ENCODE data around the gene NRF1. TPM values are rescaled to one million over a fixed set of nuclear protein-coding genes. Genes with fewer than 3 reads are reported as not detected.
"Not testable (repeated sequence)": the region's sequence is repeated elsewhere in the genome, so short reads cannot be mapped to it uniquely, and the experiment has no call there.

Gene NRF1
- polyA plus RNA-seq, 1 experiment, result 10.3 TPM

- no peak overlapping the region for H3K4me3 ChIP-seq (ENCODE audit: low read depth, low read length)
- TF ChIP-seq CTCF (IDR thresholded peaks at IDR 0.05; ENCODE audit: low read depth, low read length), result no peak
- ChIA-PET POLR2A (no interaction called here), CTCF (interaction anchor here (1.1 kb wide), 1 partner anchor 15 kb away, joined by 4 read pairs; no protein-coding TSS in a partner anchor)
- no peak for DNase-seq (ENCODE audit: low read depth, low spot score)
- no peak overlapping the region for H3K27ac ChIP-seq (ENCODE audit: low read depth, low read length)
- no peaks in the 10 kb centered on the region for H3K27me3 ChIP-seq (ENCODE audit: control insufficient read depth, insufficient read depth, low read length)
- peaks cover 4% of the 10 kb centered on the region; the same call in 1 of the 2 replicates for H3K9me3 ChIP-seq (ENCODE audit: control insufficient read depth, insufficient read depth, low read length)
Measured at GRCh38 chr7:129650056-129650758, 38.7 kb downstream of the NRF1 start.

- Histone ChIP-seq H3K27ac (ENCODE audit: low read depth, low read length) (no peak overlapping the region), H3K27me3 (ENCODE audit: control insufficient read depth, insufficient read depth, low read length) (no peaks in the 10 kb centered on the region), H3K4me3 (ENCODE audit: low read depth, low read length) (no peak overlapping the region), H3K9me3 (ENCODE audit: control insufficient read depth, insufficient read depth, low read length) (no peaks in the 10 kb centered on the region)
- POLR2A ChIA-PET, result no interaction called here
- no peak for DNase-seq (ENCODE audit: low read depth, low spot score)
- CTCF ChIA-PET, result no interaction called here
- TF ChIP-seq CTCF (IDR thresholded peaks at IDR 0.05; ENCODE audit: low read depth, low read length), result no peak
Measured at GRCh38 chr7:129652914-129653313, 41.4 kb downstream of the NRF1 start.

GRCh38 chr7:129655811-129656210, 44.3 kb downstream of the NRF1 start:
- Histone ChIP-seq H3K9me3 (ENCODE audit: control insufficient read depth, insufficient read depth, low read length) (peaks cover 3% of the 10 kb centered on the region), H3K4me3 (ENCODE audit: low read depth, low read length) (no peak overlapping the region), H3K27me3 (ENCODE audit: control insufficient read depth, insufficient read depth, low read length) (no peaks in the 10 kb centered on the region), H3K27ac (ENCODE audit: low read depth, low read length) (no peak overlapping the region)
- no peak for DNase-seq (ENCODE audit: low read depth, low spot score)
- POLR2A ChIA-PET, result no interaction called here
- CTCF ChIA-PET, result interaction anchor here (1.0 to 1.9 kb wide), 3 partner anchors 9 to 173 kb away, joined by 3 to 6 read pairs (median 4); no protein-coding TSS in a partner anchor
- TF ChIP-seq CTCF (IDR thresholded peaks at IDR 0.05; ENCODE audit: low read depth, low read length), result no peak

- Histone ChIP-seq H3K27ac (ENCODE audit: low read depth, low read length) (no peak overlapping the region), H3K9me3 (ENCODE audit: control insufficient read depth, insufficient read depth, low read length) (peaks cover 6% of the 10 kb centered on the region), H3K4me3 (ENCODE audit: low read depth, low read length) (no peak overlapping the region), H3K27me3 (ENCODE audit: control insufficient read depth, insufficient read depth, low read length) (no peaks in the 10 kb centered on the region)
- no peak for DNase-seq (ENCODE audit: low read depth, low spot score)
- ChIA-PET CTCF (interaction anchor here (1.9 kb wide), 1 partner anchor 172 kb away, joined by 6 read pairs; no protein-coding TSS in a partner anchor), POLR2A (no interaction called here)
- TF ChIP-seq CTCF (IDR thresholded peaks at IDR 0.05; ENCODE audit: low read depth, low read length), result no peak
Measured at GRCh38 chr7:129657363-129657762, 45.8 kb downstream of the NRF1 start.

- POLR2A ChIA-PET; H3K9me3 ChIP-seq (ENCODE audit: control insufficient read depth, insufficient read depth, low read length); H3K27ac ChIP-seq (ENCODE audit: low read depth, low read length); DNase-seq (ENCODE audit: low read depth, low spot score); H3K4me3 ChIP-seq (ENCODE audit: low read depth, low read length); H3K27me3 ChIP-seq (ENCODE audit: control insufficient read depth, insufficient read depth, low read length): not testable (repeated sequence)
- CTCF ChIA-PET, result interaction anchor here (1.2 kb wide), 1 partner anchor 166 kb away, joined by 4 read pairs; no protein-coding TSS in a partner anchor
Measured at GRCh38 chr7:129659907-129660306, 48.4 kb downstream of the NRF1 start.
